IMR-90 (cell line): ENCODE measurements around the gene GRAMD1C. TPM values are rescaled to one million over a fixed set of nuclear protein-coding genes. Genes with fewer than 3 reads are reported as not detected.

ENCODE experiments used
- ATAC-seq: fragments of 200-7000 bp; cut with Tn5 transposase; 2 replicates; pipeline ENCODE4 v1.9.1; 2020; ENCODE audit warnings: low read depth, mild to moderate bottlenecking, moderate library complexity
- BruUV-seq: library from RNA; stranded (reverse); fragments of 400-500 nt; replicated peaks from 2 replicates; lab custom pipeline; 2021; lab: Mats Ljungman, UMichigan
- CTCF ChIA-PET: fragments of 300-600 bp; formaldehyde crosslinking; extraction: SDS; loops from one replicate; lab custom pipeline; 2021; ENCODE audit warnings: antibody characterized with exemption; lab: Yijun Ruan, JAX
- POLR2A ChIA-PET: fragments of 300-600 bp; sonication (Branson Sonifier 250); formaldehyde crosslinking; loops from one replicate; lab custom pipeline; 2022; ENCODE audit warnings: antibody characterized with exemption; ENCODE audit not compliant: unreplicated experiment; lab: Charles Lee
- DNase-seq: peaks from one replicate; pipeline ENCODE4 v3.0.0; 2013
- H2AFZ ChIP-seq: replicated peaks from 2 replicates; pipeline ENCODE3; 2013; ENCODE audit warnings: low read length, mild to moderate bottlenecking; ENCODE audit not compliant: poor library complexity
- H2AK5ac ChIP-seq: 2 replicates; pipeline ENCODE4 v1.6.1; 2013; ENCODE audit warnings: low read depth, low read length, inconsistent platforms
- H2AK9ac ChIP-seq: replicated peaks from 2 replicates; pipeline ENCODE3; 2013; ENCODE audit warnings: mild to moderate bottlenecking, low read depth, low read length, moderate library complexity; ENCODE audit not compliant: poor library complexity
- H2BK120ac ChIP-seq: 2 replicates; pipeline ENCODE4 v1.6.1; 2013; ENCODE audit warnings: low read depth, low read length, inconsistent platforms
- H2BK15ac ChIP-seq: 3 replicates; pipeline ENCODE4 v1.6.1; 2013; ENCODE audit warnings: low read depth, low read length, inconsistent platforms
- H2BK20ac ChIP-seq: 2 replicates; pipeline ENCODE4 v1.6.1; 2013; ENCODE audit warnings: low read depth, mild to moderate bottlenecking, inconsistent platforms, low read length, moderate library complexity
- H2BK5ac ChIP-seq: 2 replicates; pipeline ENCODE4 v1.6.1; 2013; ENCODE audit warnings: mild to moderate bottlenecking, low read depth, low read length, inconsistent platforms; ENCODE audit not compliant: poor library complexity, severe bottlenecking
- H3K14ac ChIP-seq: replicated peaks from 2 replicates; pipeline ENCODE4 v1.6.1; 2013; ENCODE audit warnings: low read depth, low read length, inconsistent platforms
- H3K18ac ChIP-seq: 2 replicates; pipeline ENCODE4 v1.6.1; 2013; ENCODE audit warnings: low read depth, low read length, control low read depth
- H3K23ac ChIP-seq: 2 replicates; pipeline ENCODE4 v1.6.1; 2013; ENCODE audit warnings: low read depth, low read length, inconsistent platforms
- H3K27ac ChIP-seq: 2 replicates; pipeline ENCODE4 v1.5.1; 2013; ENCODE audit warnings: mild to moderate bottlenecking, control low read depth, low read length; ENCODE audit not compliant: insufficient read depth
- H3K27me3 ChIP-seq: 2 replicates; pipeline ENCODE4 v1.6.1; 2013; ENCODE audit warnings: low read length; ENCODE audit not compliant: control insufficient read depth, insufficient read depth
- H3K36me3 ChIP-seq: 2 replicates; pipeline ENCODE4 v1.6.1; 2013; ENCODE audit warnings: low read length, mixed read lengths; ENCODE audit not compliant: control insufficient read depth, insufficient read depth
- H3K4ac ChIP-seq: 2 replicates; pipeline ENCODE4 v1.6.1; 2013; ENCODE audit warnings: low read depth, low read length, inconsistent platforms
- H3K4me1 ChIP-seq: 2 replicates; pipeline ENCODE4 v1.6.1; 2013; ENCODE audit warnings: low read length, mixed read lengths; ENCODE audit not compliant: control insufficient read depth, insufficient read depth
- H3K4me2 ChIP-seq: 2 replicates; pipeline ENCODE4 v1.6.1; 2013; ENCODE audit warnings: low read depth, mild to moderate bottlenecking, control low read depth, low read length, moderate library complexity
- H3K4me3 ChIP-seq: 2 replicates; pipeline ENCODE4 v1.5.1; 2013; ENCODE audit warnings: low read depth, mild to moderate bottlenecking, control low read depth, low read length, moderate library complexity; ENCODE audit not compliant: insufficient read depth
- H3K56ac ChIP-seq: 2 replicates; pipeline ENCODE4 v1.6.1; 2013; ENCODE audit warnings: low read length, inconsistent platforms; ENCODE audit not compliant: insufficient read depth; ENCODE audit errors: extremely low read depth
- H3K79me1 ChIP-seq, 2 experiments: 2 replicates each; pipeline ENCODE4 v1.6.1; 2013; ENCODE audit warnings: low read length in 2 of 2, inconsistent platforms in 1 of 2, low read depth in 1 of 2
- H3K9ac ChIP-seq: 2 replicates; pipeline ENCODE4 v1.6.1; 2013; ENCODE audit warnings: low read depth, low read length, control low read depth
- H3K9me1 ChIP-seq: 2 replicates; pipeline ENCODE4 v1.6.1; 2013; ENCODE audit warnings: low read length, inconsistent platforms; ENCODE audit not compliant: insufficient read depth
- H3K9me3 ChIP-seq: 2 replicates; pipeline ENCODE4 v1.6.1; 2013; ENCODE audit warnings: low read length; ENCODE audit not compliant: control insufficient read depth, insufficient read depth
- H4K20me1 ChIP-seq: 2 replicates; pipeline ENCODE4 v1.6.1; 2013; ENCODE audit warnings: low read length, inconsistent platforms; ENCODE audit not compliant: insufficient read depth
- H4K5ac ChIP-seq: 2 replicates; pipeline ENCODE4 v1.6.1; 2013; ENCODE audit warnings: mild to moderate bottlenecking, low read depth, low read length, control low read depth
- H4K8ac ChIP-seq, 2 experiments: 2 replicates each; pipeline ENCODE4 v1.6.1; 2013; ENCODE audit warnings: low read depth in 2 of 2, low read length in 2 of 2, control low read depth in 1 of 2, inconsistent platforms in 1 of 2
- H4K91ac ChIP-seq: 2 replicates; pipeline ENCODE4 v1.6.1; 2013; ENCODE audit warnings: low read depth, low read length, inconsistent platforms; ENCODE audit not compliant: insufficient read depth
- MAZ ChIP-seq: IDR thresholded peaks from 2 replicates; pipeline ENCODE4 v1.6.1; 2012; ENCODE audit warnings: low read depth, mild to moderate bottlenecking, low read length, improper control_type of control experiment, moderate library complexity, borderline replicate concordance
- POLR2A ChIP-seq: IDR thresholded peaks from 2 replicates; pipeline ENCODE4 v1.6.1; 2012; ENCODE audit warnings: mild to moderate bottlenecking, low read depth, low read length
- RFX5 ChIP-seq: IDR thresholded peaks from 2 replicates; pipeline ENCODE4 v1.8.0; 2012; ENCODE audit warnings: low read depth, mild to moderate bottlenecking, low read length, moderate library complexity
- WGBS, 2 experiments: methylation state at CpG; one replicate each; pipeline versions ENCODE4 v1.1.5 to v1.1.7; 2013; ENCODE audit warnings: missing lambda C conversion rate in 2 of 2; ENCODE audit not compliant: insufficient read length in 1 of 2; ENCODE audit errors: extremely low coverage in 2 of 2; 5-methylcytosine and 5-hydroxymethylcytosine counted together
- dilution Hi-C: fragments of 300-500 bp; cut with HindIII; formaldehyde crosslinking; loops from one replicate; pipeline ENCODE4 v1.14.3; 2018; ENCODE audit warnings: low sequenced_read_pairs; ENCODE audit not compliant: unreplicated experiment
- in situ Hi-C: fragments of 300-500 bp; cut with MboI; formaldehyde crosslinking; loops from 3 replicates; pipeline ENCODE4 v1.14.3; 2019; ENCODE audit warnings: low sequenced_read_pairs, inconsistent platforms, mixed read lengths
- intact Hi-C: fragments of 100-400 bp; cut with micrococcal nuclease; formaldehyde crosslinking; loops from 2 replicates; pipeline ENCODE4 v1.10.0; 2022
- polyA plus RNA-seq, 3 experiments: library from polyadenylated mRNA; depleted of rRNA; stranded (reverse); fragments of >200 nt; gene quantifications; 2 replicates each; pipeline ENCODE4 v1.2.3, GENCODE V29; 2012; ENCODE audit warnings: low replicate concordance in 1 of 3
- total RNA-seq: library from RNA; depleted of rRNA; stranded (reverse); fragments of >200 nt; gene quantifications from 2 replicates; pipeline ENCODE4 v1.2.3, GENCODE V29; 2012
- TF ChIP-seq, protein P1 (sequence below): fragments of 150-350 bp; IDR thresholded peaks from 2 replicates; pipeline ENCODE4 v1.6.1; 2017; ENCODE audit warnings: mild to moderate bottlenecking, antibody characterized with exemption, low read length, low read depth

Gene GRAMD1C
- total and polyA plus RNA-seq, 2 of the 4 experiments (the other 2 are of a cell fraction) = 2.5 to 5.0 TPM

DNA sequence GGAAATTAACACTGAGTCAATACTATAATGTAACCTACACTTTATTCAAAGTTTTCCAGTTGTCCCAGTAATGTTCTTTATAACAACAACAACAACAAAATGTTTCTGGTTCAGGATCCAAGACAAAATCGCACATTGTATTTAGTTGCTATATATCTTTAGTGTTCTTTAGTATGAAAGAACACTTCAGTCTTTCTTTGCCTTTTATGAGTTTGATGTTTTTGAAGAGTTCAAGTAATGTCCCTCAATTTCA is 7.6 kb upstream of the GRAMD1C start:
- peak overlapping the region; percentile 42 for H2BK5ac ChIP-seq
- H4K5ac ChIP-seq = no peak overlapping the region
- no peaks in the 10 kb centered on the region for H4K20me1 ChIP-seq
- TF ChIP-seq, protein P1, sequence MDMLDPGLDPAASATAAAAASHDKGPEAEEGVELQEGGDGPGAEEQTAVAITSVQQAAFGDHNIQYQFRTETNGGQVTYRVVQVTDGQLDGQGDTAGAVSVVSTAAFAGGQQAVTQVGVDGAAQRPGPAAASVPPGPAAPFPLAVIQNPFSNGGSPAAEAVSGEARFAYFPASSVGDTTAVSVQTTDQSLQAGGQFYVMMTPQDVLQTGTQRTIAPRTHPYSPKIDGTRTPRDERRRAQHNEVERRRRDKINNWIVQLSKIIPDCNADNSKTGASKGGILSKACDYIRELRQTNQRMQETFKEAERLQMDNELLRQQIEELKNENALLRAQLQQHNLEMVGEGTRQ = no peak
- TF ChIP-seq POLR2A (no peak), RFX5 (no peak), MAZ (no peak)
- dilution Hi-C loops (no loop called here), in situ Hi-C loops (no loop called here), intact Hi-C loops (no loop called here)
- no peak overlapping the region for H3K56ac ChIP-seq
- no peak overlapping the region for H3K14ac ChIP-seq
- no CpG with 5 or more reads among the region's 1 CpG for WGBS, 2 experiments
- no peak overlapping the region for H4K91ac ChIP-seq
- no peaks in the 10 kb centered on the region for H3K9me3 ChIP-seq
- H3K27ac ChIP-seq = peak overlapping the region; percentile 44; the same call in 1 of the 2 replicates
- H4K8ac ChIP-seq = peak overlapping the region in 1 of 2 experiments; percentile 29; a peak in 1 of 4 replicates
- peaks cover 4% of the 10 kb centered on the region; the same call in 1 of the 2 replicates for H3K9me1 ChIP-seq
- ChIA-PET CTCF (no interaction called here), POLR2A (no interaction called here)
- H3K4me2 ChIP-seq = no peak overlapping the region
- no peak overlapping the region for H2AK9ac ChIP-seq
- H3K4me1 ChIP-seq = peaks cover 6% of the 10 kb centered on the region
- H3K18ac ChIP-seq = peak overlapping the region; percentile 10; the same call in 1 of the 2 replicates
- no peak overlapping the region for H2BK20ac ChIP-seq
- no peak for ATAC-seq
- H3K9ac ChIP-seq = no peak overlapping the region
- H2BK120ac ChIP-seq = no peak overlapping the region
- H3K4ac ChIP-seq = 0 out of 2 replicates have a peak overlapping the region, but pooled peaks have one; percentile 22
- 0 out of 4 replicates have a peak, but pooled peaks cover 0 to 3% of the 10 kb centered on the region in 2 experiments for H3K79me1 ChIP-seq
- no peaks in the 10 kb centered on the region for H3K36me3 ChIP-seq
- no peak for DNase-seq
- H3K23ac ChIP-seq = no peak overlapping the region
- no peaks in the 10 kb centered on the region for H3K27me3 ChIP-seq
- no peak overlapping the region for H2AFZ ChIP-seq
- no peak overlapping the region for H3K4me3 ChIP-seq
- no TSS peak for BruUV-seq
- no peak overlapping the region for H2BK15ac ChIP-seq
- no peak overlapping the region for H2AK5ac ChIP-seq
